Activated CD4-positive, alpha-beta T cell treated with anti-CD3 and anti-CD28 coated beads for 1 hour (primary cell): ENCODE results near the gene BMPR1B.

Source experiments
- DNase-seq: peaks from one replicate; pipeline ENCODE4 v3.0.0-alpha.2; 2020

The BMPR1B gene

DNA sequence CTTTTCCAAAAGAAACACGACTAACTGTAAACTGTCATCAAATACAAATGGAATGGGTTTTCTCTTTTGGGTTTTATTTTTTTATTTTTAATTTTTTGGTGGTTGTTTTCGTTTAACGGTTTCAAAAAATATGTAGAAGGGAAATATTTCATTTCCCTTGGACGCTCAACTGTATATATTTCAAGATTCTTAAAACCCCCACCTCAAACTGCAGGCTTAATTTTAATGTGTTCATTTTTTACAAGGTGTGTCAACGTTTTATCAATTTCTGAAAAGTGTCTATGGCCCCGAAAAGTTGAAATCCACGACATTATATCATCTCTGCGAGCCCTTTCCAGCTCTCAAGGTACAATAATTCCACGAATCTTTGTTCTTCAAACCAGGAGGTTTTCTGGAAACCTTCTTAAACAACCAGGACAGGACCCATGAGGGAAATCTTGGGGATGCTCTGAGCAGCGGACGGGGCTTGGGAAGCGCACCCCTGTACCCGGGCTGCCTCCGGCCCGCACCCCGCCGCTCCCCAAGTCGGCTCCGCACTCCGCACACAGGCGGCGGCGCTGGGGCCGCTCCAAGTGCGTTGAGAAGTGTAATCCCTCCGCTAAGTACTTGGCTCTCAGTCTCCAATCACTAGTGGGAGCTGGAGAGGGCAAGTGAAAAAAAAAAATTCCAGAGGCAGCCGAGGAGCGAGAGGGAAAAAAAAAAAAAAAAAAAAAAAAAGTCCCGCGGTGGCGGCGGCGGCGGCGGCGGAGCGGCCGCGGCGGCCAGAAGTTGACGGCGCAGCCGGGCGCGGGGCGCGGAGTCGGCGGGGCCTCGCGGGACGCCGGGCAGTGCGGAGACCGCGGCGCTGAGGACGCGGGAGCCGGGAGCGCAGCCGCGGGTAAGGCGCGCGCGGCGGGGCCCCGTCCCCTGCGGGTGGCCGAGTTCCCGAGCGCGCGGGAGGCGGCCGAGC lies at the start of gene BMPR1B:
TSS of gene BMPR1B (plus strand) at position 764 of the 949 bp plus-strand sequence. CDS start 346,470 bp downstream, outside the sequence.
- no peak for DNase-seq

DNA sequence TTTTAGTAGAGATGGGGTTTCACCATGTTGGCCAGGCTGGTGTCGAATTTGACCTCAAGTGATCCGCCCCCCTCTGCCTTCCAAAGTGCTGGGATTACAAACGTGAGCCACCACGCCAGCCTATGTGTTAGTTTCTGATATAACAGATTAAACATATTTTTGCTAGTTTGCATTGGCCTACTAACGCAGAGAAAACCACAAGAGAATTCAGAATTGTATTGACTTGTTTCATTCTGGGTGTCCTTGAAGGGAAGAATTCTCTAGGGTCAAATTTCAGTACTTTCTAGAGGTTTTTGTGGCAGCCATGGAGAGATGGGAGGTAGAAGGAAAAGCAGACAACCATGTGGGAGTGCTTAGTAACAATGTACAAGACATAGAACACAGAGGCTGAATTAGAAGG lies 46.1 kb upstream of the BMPR1B start:
- no peak for DNase-seq

DNA sequence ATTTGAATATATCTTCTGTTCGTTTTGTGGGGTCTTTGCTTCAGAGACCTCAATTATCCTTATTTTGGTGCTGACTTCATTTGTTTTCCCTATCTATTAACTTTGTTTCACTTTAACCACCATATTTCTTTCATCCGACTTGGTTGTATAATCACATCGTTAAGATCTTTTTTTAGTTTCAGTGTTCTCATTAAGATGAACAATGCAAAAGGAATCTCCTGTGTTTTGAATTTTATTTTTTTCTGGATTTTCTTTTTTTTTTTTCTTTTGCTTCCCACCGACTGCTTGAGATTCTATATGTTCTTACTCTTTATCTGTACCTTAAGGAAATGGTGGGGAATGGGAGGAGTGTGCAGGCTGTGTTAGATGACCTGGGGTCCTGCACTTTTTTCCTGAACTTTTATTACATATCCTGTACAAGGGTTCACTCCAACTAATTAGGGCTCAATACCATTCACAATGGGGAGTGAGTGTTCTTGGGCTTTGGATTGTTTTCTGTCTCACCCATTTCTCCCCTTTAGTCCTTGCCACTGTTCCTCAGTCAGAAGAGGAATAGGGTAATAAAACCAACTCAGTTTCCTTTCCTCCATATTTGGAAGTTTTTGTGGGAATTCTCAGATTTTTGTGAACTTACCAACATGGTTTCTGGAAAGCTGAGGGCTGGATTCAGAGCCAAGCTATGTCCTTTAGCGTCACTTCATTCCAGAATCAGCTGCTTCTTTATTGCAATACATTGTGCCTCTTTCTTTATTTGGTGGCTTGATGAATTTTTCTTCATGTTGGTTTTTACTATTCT lies 43.2 kb upstream of the BMPR1B start:
- DNase-seq: no peak

DNA sequence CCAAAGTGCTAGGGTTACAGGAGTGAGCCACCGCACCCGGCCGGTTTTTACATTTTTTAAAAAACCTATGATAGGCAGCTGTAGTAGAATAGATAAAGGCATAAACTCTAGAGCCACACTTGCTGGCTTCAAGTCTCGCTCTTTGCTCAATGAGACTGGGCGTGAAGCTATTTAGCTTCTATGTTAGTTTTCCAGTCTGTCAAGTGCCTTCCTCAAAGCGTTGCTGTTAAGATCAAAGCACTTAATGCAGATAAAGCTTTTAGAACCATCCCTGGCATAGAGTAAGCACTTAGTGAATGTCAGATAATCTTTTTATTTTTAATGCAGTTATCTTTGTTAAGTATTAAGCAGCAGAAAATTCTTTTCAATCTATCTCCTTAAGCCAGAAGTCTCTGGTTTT lies 42.0 kb upstream of the BMPR1B start:
- DNase-seq: no peak

DNA sequence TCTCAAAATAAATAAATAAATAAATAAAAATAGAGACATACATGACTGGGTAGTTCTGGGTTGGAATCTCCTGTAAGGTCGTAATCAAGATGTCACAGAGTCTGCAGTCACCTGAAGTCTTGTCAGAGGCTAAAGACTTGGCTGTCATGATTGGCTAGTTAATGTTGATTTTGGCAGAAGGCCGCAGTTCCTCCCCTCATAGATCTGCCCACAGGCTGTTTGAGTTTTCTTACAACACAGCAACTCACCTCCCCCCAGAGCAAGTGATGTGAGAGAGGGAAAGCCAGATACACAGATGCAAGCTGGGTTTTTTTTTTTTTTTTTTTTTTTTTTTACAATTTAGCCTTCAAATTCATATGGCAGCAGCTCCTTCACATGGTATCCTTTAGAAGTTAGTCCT lies 36.4 kb upstream of the BMPR1B start:
- DNase-seq: no peak

DNA sequence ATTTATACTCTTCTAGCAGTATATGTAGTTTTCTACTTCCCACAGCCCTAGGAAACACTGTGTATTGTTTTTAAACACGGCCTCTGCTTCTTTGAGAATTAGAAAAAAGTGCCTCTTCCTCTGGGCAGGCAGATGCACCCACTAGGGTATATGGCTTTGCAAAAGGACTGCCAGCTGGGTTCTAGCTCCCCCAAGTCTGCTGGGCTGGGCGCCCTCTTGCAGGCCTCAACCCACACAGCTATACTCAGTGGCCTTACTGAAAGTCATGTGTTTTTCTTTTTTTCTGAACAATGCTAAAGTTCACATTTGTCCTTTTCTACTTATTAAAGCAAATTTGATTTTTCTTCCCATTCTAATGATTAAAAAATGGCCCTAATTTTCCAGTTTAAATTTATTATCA lies 35.5 kb upstream of the BMPR1B start:
- DNase-seq: no peak

DNA sequence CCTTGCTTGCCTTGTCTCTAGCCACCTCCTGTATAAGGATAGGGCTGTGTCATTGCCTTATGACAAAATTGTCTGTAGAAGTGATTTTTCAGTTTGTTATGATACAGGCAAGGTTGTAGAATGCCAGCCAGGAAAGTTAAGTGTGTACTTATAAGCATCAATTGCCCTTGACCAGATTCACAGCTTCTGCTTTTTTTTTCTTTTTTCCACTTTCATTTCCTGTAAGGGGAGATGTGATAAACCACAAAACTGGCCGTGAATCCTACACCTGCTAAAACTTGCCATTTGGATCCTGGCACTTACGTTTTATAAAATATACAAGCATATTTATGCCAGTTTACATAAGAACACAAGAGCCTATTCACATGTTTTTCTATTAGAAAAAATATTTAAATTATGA lies 35.0 kb upstream of the BMPR1B start:
- no peak for DNase-seq

DNA sequence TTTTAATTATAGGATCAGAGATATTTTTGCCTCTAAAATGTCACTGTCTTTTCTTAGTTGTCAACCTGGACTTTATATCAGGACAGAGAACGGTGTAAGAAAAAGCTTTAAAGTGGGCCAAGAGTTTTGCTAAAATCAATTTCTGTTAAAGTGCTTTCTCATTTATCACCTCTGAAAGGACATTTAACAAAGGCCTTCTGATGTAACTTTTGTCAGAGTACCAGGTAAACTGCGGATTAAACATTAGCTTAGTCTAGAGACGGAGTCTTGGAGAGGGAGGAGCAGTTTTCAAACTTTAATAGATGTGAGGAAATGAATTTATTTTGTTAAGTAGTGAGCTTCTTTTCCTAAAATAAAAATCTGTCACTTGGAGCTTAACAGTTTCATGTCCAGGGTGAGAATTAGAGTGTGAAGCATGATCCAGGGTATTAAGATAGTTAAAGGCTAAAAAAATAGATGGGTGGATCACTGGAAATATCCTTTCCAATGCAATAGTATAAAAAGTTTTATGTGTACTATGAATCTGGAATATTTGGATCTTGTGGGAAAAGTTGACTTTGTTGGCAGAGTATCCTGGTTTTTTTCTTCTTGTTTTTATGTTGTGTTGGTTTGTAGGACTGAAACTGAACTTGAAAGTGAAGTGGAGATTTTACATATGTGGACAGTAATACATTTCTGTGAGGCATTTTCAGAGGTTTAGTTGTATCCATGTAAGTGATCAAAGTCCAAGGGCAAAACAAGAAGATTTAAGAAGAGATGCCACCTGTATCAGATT lies 33.6 kb upstream of the BMPR1B start:
- DNase-seq: no peak

DNA sequence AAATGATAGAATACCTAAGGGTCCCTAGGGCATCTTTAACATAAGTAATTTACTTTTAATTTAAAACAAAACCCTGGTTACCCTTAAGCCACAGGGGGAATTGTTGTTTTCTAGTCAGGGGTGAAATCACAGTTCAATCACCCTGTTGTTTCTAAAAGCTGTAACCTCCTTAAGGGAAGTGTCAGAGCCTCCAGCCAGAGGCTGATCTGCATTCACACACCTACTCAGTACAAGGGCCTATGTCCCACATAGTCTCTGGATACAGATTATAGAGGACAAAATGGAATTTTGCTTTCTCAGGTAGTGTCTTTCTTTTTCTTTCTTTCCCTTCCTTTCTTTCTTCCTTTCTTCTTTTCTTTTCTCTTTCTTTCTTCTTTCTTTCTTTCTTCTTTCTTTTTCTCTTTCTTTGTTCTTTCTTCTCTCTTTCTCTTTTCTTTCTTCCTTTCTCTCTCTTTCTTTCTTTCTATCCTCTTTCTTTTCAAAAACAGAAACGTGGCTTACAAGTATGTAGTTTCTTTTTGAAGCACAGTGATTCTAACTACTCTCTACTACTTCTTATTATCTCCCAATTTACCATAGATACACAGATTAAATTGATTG lies 31.1 kb upstream of the BMPR1B start:
- no peak for DNase-seq

DNA sequence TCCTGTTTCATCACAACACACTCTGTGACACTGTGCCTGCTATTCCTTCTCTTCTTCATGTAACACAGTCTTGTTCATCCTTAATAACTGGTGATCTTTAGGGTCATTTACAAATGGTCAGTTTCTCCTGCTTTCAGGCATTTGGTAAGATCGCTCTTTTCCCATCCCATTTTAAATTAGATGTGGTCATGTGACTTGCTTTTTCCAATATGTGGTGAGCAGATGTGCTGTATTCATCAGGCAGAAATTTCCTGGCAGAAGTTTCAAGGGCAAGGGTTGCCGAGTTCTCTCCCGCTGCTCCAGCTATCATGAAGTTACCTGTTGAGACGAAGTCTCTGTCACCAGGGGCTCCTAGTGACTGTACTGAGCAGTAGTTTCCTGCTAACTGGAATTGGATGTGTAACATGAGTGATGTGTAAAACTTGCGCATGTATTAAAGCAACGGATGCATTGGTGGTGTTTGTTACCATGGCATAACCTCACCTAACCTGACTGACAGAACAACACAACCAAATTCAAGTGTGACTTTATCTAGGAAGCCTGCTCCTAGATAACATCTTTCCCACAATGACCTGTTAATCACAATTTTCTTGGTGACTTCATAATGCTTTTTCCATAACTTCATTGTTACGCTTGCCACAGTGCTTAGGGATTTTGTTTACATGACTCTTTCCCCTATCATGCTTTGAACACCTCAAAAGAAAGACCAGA lies 29.5 kb upstream of the BMPR1B start:
- DNase-seq: no peak

DNA sequence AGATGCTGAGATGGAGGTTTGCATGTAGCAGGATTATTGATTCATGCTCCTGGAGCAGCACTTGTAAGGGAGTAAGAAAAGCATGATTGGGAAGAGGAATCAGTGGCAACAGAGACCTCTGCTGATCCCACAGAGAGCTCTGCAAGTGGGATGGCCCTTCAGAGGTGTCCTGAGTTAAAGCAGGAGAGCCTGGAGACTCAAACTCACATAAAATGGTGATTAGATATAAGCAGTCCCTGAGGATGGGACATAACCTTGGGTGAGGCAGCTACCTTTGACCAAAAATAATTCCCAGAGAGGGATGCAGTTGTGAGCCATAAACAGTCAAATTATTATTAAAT lies 25.4 kb upstream of the BMPR1B start:
- no peak for DNase-seq

DNA sequence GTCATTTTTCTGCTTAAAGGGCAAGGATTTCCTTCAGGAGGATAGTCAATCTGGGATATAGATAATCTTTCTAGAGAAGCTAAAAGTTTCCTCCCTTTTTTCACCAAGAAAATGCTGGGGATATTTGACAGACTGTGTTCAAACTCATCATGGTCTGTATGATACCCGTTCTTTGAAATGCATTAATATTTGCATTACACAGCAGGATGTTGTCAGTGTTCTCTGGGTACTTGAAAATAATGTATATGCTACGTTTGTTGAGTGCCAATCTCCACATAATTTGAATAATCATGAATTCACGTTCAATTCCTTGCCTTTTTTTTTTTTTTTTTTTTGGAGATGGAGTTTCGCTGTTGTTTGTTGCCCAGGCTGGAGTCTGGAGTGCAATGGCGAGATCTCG lies 18.0 kb upstream of the BMPR1B start:
- no peak for DNase-seq

DNA sequence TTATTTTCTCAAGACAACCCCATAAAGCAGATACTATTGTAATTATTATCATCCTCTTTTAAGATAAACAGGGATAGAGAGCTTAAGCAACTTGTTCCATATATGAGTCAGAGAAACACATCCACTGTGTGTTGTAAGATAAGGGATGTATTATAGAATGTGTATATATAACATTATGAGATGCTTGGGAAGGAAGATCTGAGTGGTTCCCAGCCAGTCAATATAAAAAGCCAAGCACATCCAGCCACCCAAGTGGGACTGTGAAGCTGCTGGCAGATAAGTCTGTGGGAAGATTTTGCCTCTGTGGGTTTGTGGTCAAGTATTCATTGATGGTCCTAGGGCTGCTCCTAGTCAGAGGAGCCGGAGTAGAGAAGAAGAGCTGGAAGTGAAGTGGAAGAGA lies 16.5 kb upstream of the BMPR1B start:
- DNase-seq: no peak

DNA sequence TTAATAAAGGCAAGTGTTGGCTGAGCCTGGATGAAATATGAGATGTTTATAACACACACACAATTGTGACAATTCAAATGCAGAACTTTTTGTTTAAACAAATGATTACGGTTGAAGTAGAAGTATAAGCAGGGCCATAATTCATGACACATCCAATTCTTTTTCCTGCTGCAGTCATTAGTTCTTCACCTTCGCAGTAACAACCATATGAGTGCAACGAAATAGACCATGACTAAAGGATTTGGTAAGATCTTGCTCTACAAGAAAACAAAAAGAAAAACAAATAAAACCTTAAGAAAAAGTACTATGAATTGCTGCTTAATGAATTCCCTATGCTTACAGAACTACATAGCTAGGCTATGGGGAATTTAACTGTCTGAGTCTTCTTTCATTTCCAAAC lies 13.9 kb upstream of the BMPR1B start:
- no peak for DNase-seq

DNA sequence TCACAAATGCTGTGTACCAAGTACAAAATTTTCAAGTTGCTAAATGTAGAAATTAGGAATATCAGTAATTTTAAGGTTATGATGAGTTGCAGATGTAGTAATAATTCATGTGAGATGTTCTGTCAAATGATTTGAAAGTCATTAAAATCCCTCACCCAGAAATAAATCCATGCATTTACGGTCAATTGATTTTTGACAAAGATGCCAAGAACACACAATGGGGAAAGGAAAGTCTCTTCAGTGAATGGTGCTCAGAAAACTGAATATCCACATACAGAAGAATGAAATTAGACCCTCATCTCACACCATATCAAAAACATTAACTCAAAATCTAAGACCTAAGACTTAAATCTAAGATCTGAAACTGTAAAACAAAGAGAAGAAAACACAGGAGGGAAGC lies 12.9 kb upstream of the BMPR1B start:
- DNase-seq: no peak

DNA sequence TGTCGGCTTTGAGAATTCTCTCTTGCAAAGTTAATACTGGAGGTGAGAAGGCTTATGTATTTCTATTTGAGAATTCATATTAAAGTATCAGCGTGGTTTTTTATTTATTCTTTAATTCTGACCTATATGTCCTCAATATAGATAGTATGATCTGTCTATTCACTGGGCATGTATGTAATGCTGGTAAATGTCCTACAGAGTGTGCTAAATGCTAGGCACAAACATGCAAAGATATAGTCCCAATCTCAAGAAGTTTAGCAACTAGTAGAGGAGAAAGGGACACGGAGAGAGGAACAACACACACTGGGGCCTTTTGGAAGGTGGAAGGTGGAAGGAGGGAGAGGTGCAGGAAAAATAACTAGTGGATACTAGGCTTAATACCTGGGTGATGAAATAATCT lies 11.0 kb upstream of the BMPR1B start:
- DNase-seq: no peak

DNA sequence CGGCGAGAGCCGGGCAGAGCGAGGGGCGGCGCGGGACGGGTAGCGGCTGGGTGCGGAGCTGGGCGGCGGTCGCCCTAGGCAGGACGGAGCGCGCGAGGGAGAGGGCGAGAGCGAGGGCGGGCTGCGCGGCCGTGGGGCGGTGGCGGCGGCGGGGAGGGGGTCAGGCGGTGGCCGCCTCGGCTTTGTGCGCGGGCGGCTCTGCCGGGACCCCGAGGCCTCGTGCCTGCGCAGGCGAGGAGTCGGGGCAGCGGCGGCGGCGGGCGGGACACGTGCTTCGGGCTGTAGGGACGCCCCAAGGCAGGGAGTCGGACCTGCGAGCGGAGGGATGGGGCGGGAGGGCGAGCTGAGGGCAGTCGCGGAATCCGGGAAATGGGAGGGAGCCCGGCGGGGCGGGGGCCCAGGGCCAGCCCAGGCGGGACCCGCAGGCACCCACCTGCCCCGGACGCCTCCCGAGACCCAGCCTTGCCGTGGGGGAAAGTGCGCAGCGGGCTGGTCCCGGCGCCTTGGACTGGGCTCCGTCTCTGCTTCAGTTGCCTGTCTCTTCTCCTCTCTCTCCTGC lies 465 bp downstream of the BMPR1B start:
- DNase-seq: no peak

DNA sequence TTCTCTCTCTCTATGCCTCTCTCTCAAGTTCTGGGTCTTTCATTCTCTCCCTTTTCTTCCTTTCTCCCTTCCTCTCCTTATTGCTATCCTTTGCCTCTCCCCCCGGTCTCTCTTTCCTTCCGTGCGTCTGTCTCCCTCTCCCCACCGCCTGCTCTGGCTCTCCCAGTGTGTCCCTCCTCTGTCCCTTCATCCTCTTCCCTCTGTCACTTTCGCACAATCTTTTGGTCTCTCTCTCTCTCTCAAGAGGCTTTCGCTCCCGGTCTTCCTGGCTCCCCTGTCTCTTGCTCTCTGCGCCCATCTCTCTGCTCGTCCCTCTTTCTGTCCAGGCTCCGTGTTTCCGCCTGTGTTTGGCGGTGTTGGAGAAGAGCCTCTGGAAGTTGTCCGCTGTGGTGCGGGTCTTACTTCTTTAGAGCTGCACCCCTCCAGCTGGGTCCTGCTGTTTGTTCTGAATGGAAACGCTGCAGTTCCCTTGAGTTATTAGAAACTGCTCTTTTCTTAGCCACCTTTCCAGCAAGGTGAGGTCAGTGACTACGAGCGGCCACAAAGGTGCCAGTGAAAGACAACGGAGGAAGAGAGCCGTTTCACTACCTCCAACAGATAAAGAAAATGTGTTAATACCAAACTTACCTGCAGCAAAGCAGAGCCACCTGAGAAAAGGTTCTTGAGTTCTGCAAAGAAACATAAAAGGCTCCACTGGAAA lies 1.1 kb downstream of the BMPR1B start:
- DNase-seq: no peak

DNA sequence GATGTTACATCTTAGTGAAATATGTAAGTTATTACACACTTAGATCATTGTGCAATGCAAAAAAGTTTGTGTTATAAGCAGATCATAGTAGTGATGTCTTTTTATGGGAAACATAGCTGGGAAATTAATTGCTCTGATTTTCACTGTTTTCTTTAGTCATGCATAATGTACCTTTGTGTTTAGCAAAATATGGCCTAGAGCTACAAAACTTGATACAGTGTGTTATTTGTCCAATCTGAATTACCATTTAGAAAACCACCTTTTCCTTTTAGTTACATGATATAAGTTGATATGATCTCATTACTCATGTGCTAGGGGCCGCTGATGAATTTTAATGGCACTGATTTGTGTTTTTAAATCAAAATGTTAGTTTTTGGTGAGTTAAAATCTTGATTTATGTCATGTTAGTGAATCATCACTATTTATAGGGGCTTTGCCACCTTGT lies 2.0 kb downstream of the BMPR1B start:
- no peak for DNase-seq

DNA sequence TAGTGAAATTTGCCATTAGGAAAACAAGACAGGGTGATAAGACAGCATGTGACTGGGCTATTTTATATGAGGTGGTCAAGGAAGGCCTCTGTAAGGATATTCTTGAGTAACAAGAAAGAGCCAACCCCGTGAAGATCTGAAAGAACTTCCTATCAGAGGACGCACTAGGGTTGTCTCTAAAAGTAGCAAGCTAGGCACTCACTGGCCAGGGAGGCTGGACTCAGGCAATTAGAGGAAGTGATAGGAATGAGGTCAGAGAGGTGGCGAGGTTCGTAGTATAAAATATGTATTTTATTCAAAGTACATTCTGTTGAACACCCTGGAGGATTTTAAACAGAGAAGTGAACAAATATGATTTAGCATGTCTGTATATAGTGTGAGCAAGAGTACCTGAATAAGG lies 4.6 kb downstream of the BMPR1B start:
- no peak for DNase-seq

DNA sequence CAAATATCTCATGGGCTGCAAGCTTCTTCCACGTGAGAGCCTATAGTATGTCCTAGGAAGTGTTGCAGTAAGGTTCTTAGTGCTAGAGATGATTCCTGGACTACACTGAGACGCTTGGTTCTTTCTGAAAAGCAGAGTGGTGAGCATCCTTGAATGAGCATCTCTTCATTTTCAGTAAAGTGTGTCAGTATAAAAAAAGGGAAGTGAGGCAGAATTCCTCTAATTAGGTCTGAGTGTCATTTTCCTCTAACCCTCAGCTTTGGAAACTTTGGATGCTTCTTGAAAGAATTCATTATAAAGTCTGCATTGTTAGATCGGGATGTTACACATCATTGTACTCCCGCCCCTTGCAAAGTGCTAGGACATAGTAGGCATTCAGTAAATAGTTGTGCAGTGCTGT lies 5.2 kb downstream of the BMPR1B start:
- DNase-seq: no peak
